BE2C (cell line): ENCODE results near the gene C1QTNF8.

Experiments used
- DNase-seq: peaks from one replicate; pipeline ENCODE4 v3.0.0-alpha.2; 2020
- H3K27me3 ChIP-seq: fragments of 250-450 bp; sonication (Bioruptor Pico); 2 replicates; pipeline ENCODE4 v1.5.1; 2020; ENCODE audit warnings: mild to moderate bottlenecking
- H3K36me3 ChIP-seq: fragments of 250-450 bp; sonication (Bioruptor Pico); 2 replicates; pipeline ENCODE4 v1.5.1; 2020; ENCODE audit warnings: mild to moderate bottlenecking
- H3K4me1 ChIP-seq: fragments of 250-450 bp; sonication (Bioruptor Pico); 2 replicates; pipeline ENCODE4 v1.5.1; 2020
- H3K4me3 ChIP-seq: 2 replicates; pipeline ENCODE4 v1.5.1; 2011; ENCODE audit warnings: low read depth, low read length
- H3K9me3 ChIP-seq: fragments of 250-450 bp; sonication (Bioruptor Pico); 2 replicates; pipeline ENCODE4 v1.5.1; 2020
- CTCF ChIP-seq: IDR thresholded peaks from 2 replicates; pipeline ENCODE4 v1.5.1; 2012; ENCODE audit warnings: mild to moderate bottlenecking, low read depth, low read length

C1QTNF8 gene

GRCh38 chr16:1042049-1042744, 53.8 kb downstream of the C1QTNF8 start:
- Histone ChIP-seq H3K36me3 (no peaks in the 10 kb centered on the region), H3K4me3 (no peak overlapping the region), H3K4me1 (no peaks in the 10 kb centered on the region; the same call in 1 of the 2 replicates), H3K27me3 (peaks cover 8% of the 10 kb centered on the region), H3K9me3 (no peaks in the 10 kb centered on the region; the same call in 1 of the 2 replicates)
- DNase-seq = no peak
- no peak for TF ChIP-seq CTCF

GRCh38 chr16:1040346-1040745, 55.7 kb downstream of the C1QTNF8 start:
- Histone ChIP-seq H3K27me3 (peaks cover 8% of the 10 kb centered on the region), H3K4me1 (peaks cover 4% of the 10 kb centered on the region), H3K36me3 (no peaks in the 10 kb centered on the region), H3K4me3 (no peak overlapping the region), H3K9me3 (no peaks in the 10 kb centered on the region; the same call in 1 of the 2 replicates)
- no peak for DNase-seq
- TF ChIP-seq CTCF = no peak

GRCh38 chr16:1039762-1040161, 56.3 kb downstream of the C1QTNF8 start:
- H3K4me1 ChIP-seq = peaks cover 4% of the 10 kb centered on the region
- H3K9me3 ChIP-seq = no peaks in the 10 kb centered on the region; the same call in 1 of the 2 replicates
- H3K4me3 ChIP-seq = no peak overlapping the region
- DNase-seq = no peak
- H3K27me3 ChIP-seq = peaks cover 8% of the 10 kb centered on the region
- H3K36me3 ChIP-seq = no peaks in the 10 kb centered on the region
- TF ChIP-seq CTCF = no peak

- Histone ChIP-seq H3K36me3 (no peaks in the 10 kb centered on the region), H3K9me3 (no peaks in the 10 kb centered on the region; the same call in 1 of the 2 replicates), H3K4me1 (peaks cover 4% of the 10 kb centered on the region; the same call in 1 of the 2 replicates), H3K27me3 (peaks cover 3% of the 10 kb centered on the region), H3K4me3 (no peak overlapping the region)
- DNase-seq = no peak
- no peak for TF ChIP-seq CTCF
Measured at GRCh38 chr16:1038932-1039331, 57.1 kb downstream of the C1QTNF8 start.
